HG03571 (cell line): ENCODE data around the gene KRT222.

Source experiments
- ATAC-seq: cut with Tn5 transposase; IDR thresholded peaks from one replicate; pipeline ENCODE4 v1.9.1; 2021; ENCODE audit not compliant: unreplicated experiment

KRT222 gene

GRCh38 chr17:40664582-40665333, at the start of gene KRT222:
Gene KRT222, minus strand, starts transcription at chr17:40665177. Its CDS starts 78 bp downstream, at chr17:40665099.
- no peak for ATAC-seq

DNA sequence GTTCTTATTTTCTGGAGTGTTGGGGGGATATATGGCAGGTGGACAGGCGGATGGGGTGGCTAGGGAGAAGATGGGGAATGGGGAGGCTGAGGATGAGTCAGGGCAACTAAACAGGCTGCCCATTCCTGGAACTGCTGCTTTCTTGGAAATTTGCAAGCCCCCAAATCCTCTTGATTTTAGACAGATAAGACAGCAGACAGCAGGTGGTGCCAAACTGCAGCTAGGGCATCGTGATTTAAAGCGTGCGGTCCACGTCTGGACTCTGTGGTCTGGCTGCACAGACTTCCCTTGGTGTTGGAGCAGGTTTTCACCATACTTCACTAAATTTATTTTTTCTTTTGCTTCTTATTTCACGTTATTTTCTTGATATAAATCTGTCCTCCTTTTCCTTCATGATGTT, 49.5 kb upstream of the KRT222 start:
- ATAC-seq, result no peak

DNA sequence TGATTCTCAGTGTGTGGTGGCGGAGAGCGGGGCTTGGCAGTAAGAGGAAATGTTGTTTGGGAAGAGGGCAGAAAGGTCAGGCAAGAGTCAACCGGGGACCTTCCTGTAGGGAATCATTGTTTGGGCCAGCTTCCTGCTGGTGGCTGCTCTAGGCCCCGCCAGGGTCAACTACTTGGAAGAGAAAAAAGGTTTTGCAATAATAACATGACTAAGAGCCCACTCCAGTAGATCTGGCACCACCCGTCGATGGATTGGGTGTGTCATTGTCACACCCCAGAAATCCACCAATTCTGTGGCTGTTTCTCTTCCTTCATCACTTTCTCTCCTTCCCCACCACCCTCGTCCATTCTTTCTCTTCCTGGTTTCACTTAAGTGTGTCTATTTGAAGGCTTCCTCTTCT, 42.8 kb upstream of the KRT222 start:
- ATAC-seq, result no peak

- ATAC-seq, result no peak
Observed at GRCh38 chr17:40705584-40705983, 40.6 kb upstream of the KRT222 start.

- no peak for ATAC-seq
Observed at GRCh38 chr17:40703652-40704051, 38.7 kb upstream of the KRT222 start, which contains the start of gene KRT24. Gene KRT24, minus strand, starts transcription at chr17:40703752. Its CDS starts 59 bp downstream, at chr17:40703693.

DNA sequence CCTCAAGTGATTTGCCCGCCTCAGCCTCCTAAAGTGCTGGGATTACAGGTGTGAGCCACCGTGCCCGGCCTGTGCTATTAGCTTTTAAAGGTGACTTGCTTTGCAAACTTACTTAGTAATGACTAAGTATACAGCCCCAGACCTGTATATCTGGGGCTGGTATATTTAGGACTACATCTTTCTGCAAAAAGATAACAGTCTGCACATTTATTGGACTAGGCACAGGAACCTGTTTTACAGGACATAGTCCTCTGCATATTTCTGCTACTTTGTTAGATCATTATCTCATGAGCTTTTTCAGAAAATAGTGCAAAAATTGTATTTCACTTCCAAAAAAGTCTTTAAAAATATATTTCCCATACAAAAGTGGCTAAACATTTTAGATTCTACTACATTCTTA, 37.3 kb upstream of the KRT222 start:
- no peak for ATAC-seq

GRCh38 chr17:40699853-40700252, 34.9 kb upstream of the KRT222 start:
- ATAC-seq, result no peak

DNA sequence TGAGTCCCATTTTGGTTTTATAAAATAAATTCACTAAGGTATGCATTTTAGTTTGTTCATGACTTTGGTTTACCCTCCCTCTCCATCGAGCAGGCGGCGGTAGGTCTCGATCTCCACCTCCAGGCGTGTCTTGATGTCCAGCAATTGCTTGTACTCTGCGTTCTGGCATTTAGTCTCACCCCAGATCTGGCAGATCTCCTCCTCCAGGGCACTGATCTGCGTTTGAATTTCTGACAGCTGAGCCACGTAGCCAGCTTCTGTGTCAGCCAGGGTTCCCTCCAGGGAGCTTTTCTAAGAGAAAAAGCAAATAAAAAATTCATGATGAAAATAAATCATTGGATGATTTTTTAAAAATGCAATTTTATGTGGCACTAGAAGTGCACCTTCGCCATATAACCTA, 34.4 kb upstream of the KRT222 start:
- ATAC-seq, result no peak

- no peak for ATAC-seq
Observed at GRCh38 chr17:40697297-40697696, 32.3 kb upstream of the KRT222 start.

GRCh38 chr17:40696651-40697072, 31.7 kb upstream of the KRT222 start:
- no peak for ATAC-seq

GRCh38 chr17:40695874-40696472, 31.0 kb upstream of the KRT222 start:
- ATAC-seq, result no peak

- ATAC-seq, result no peak
Observed at GRCh38 chr17:40694584-40694983, 29.6 kb upstream of the KRT222 start.

GRCh38 chr17:40687106-40687505, 22.1 kb upstream of the KRT222 start:
- ATAC-seq, result no peak

- ATAC-seq, result no peak
Observed at GRCh38 chr17:40686192-40686591, 21.2 kb upstream of the KRT222 start.

- ATAC-seq, result no peak
Observed at GRCh38 chr17:40680998-40681397, 16.0 kb upstream of the KRT222 start.

DNA sequence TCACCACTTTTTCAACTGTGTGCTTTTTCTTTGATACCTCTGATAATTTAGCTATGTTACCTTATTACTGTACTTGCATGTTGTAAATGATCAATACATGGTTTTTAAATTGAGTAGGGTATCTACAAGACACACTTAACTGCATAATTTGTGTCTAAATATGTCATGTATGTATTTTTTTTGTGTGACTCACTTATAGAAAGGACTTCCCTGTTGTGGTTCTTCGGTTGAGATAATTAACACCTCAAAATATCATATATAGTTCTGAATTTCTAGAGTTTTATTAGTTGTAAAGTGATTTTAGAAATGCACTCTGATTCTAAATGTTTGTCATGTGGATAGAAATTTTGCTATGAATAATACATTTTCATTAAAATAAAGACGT, 14.5 kb upstream of the KRT222 start:
- ATAC-seq, result no peak

GRCh38 chr17:40678902-40679522, 14.0 kb upstream of the KRT222 start:
- no peak for ATAC-seq

- no peak for ATAC-seq
Observed at GRCh38 chr17:40675905-40676304, 10.9 kb upstream of the KRT222 start.

GRCh38 chr17:40672654-40673053, 7.7 kb upstream of the KRT222 start:
- ATAC-seq, result no peak

GRCh38 chr17:40671282-40671681, 6.3 kb upstream of the KRT222 start:
- ATAC-seq, result no peak

- no peak for ATAC-seq
Observed at GRCh38 chr17:40666331-40666730, 1.4 kb upstream of the KRT222 start.

DNA sequence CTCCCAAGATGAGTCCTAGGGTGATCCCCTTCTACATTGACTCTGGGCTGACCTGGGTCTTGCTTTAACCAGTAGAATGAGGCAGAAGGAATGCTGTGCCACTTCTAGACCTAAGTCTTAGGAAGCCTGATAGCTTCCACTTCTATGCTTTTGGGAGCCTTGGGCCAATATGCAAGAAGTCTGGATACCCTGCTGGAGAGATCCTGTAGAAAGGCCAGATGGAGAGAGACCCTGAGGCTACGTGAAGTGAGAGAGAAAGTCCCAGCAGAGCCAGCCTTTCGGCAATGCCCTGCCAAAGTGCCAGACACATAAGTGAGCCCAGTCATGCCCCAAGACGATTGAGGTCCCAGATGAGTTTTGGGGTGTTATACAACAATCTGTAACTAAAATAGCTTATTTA, 1.7 kb downstream of the KRT222 start:
- no peak for ATAC-seq
